HG02938 (cell line): ENCODE measurements around the gene BRD9.

Experiments
- ATAC-seq: cut with Tn5 transposase; IDR thresholded peaks from one replicate; pipeline ENCODE4 v1.9.1; 2021; ENCODE audit warnings: mild to moderate bottlenecking, moderate library complexity; ENCODE audit not compliant: unreplicated experiment

BRD9 gene

GRCh38 chr5:905139-905642, 12.6 kb upstream of the BRD9 start:
- no peak for ATAC-seq

- ATAC-seq = no peak
Measured at GRCh38 chr5:903756-904096, 11.1 kb upstream of the BRD9 start.

DNA sequence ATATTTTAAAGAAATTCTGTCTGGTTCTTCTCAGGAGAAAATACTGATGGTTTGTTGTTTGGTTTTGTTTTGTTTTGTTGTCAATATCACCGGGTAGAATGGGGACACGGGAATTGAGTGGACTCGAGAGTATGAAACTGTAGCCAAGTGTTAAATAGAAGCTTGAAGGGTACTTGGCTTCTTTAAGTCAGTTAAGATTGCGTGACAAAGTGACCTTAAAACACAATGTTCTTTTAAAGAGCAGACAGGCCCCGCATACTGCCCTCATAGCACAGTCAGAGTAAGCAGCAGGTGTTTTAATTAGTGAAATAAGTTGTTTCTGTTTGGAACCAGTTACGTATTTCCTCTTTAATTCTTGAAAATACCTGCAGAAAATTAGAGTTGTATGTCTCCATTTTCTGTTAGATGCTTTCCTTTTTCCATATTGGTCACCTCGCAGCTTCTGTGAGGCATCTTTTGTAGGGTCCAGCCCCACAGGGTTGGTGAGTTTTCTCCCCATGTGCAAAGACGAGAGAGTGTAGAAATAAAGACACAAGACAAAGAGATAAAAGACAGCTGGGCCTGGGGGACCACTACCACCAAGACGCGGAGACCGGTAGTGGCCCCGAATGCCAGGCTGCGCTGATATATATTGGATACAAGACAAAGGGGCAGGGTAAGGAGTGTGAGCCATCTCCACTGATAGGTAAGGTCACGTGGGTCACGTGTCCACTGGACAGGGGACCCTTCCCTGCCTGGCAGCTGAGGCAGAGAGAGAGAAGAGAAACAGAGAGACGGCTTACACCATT, 9.7 kb upstream of the BRD9 start:
- ATAC-seq = no peak

GRCh38 chr5:900781-901180, 8.2 kb upstream of the BRD9 start:
- ATAC-seq = no peak

DNA sequence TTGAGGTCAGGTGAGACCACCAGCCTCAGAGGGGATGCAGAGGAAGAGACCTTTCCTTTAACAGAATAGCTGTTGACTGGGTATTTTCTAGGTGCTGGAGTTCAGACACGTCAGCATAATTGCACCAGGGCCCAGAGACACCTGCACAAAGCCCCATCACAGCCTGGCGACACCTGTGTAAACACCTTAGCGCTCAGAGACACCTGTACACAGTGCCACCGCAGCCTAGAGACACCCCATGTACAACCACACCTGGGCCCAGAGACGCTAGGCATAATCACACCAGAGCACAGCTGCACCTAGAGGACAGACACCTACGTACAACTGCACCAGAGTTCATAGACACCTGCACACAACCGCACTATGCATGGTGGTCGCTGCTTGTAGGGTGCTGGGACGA, 1.1 kb upstream of the BRD9 start:
- no peak for ATAC-seq

DNA sequence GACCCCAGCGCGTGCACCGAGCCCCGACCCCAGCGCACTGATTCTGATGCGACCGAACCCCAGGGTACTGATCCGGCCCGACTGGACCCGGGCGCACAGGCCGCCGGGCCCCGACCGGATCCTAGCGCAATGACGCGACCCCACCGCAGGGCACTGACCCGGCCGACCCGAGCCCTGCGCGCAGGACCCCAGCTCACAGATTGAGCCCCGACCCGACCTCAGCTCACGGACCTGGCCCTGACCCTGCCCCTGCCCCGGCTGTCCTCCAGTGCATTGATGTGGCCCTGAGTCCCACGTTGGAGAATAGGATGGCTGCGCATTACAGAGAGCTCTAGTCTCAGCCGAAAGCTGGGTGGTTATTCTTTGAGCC, 521 bp upstream of the BRD9 start:
- ATAC-seq = peak; percentile 12

GRCh38 chr5:891837-892393, 686 bp downstream of the BRD9 start:
- ATAC-seq = peak; percentile 7

GRCh38 chr5:891117-891836, 1.3 kb downstream of the BRD9 start:
- ATAC-seq = no peak

GRCh38 chr5:889075-889710, 3.4 kb downstream of the BRD9 start:
- no peak for ATAC-seq

- no peak for ATAC-seq
Measured at GRCh38 chr5:888638-889035, 4.0 kb downstream of the BRD9 start.

- no peak for ATAC-seq
Measured at GRCh38 chr5:887947-888637, 4.5 kb downstream of the BRD9 start.

- ATAC-seq = no peak
Measured at GRCh38 chr5:886716-887325, 5.8 kb downstream of the BRD9 start.

- ATAC-seq = no peak
Measured at GRCh38 chr5:886036-886435, 6.6 kb downstream of the BRD9 start.

- no peak for ATAC-seq
Measured at GRCh38 chr5:885529-885928, 7.1 kb downstream of the BRD9 start.

DNA sequence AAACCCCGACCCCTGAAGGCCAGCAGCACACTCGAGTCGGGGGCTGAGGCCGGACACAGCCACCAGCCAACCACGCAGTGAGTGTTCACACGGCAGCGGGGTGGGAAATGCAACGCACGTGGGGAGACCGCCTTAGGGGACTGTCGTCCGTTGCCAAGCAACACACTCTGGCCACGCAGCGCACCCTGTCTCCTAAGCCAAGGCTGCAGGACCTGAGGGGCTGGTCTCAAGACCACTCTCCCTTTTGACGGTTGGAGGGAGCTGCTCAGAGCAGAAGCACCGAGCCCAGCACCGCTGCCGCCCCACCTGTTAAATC, 7.5 kb downstream of the BRD9 start:
- no peak for ATAC-seq

- no peak for ATAC-seq
Measured at GRCh38 chr5:884345-885126, 8.1 kb downstream of the BRD9 start.

DNA sequence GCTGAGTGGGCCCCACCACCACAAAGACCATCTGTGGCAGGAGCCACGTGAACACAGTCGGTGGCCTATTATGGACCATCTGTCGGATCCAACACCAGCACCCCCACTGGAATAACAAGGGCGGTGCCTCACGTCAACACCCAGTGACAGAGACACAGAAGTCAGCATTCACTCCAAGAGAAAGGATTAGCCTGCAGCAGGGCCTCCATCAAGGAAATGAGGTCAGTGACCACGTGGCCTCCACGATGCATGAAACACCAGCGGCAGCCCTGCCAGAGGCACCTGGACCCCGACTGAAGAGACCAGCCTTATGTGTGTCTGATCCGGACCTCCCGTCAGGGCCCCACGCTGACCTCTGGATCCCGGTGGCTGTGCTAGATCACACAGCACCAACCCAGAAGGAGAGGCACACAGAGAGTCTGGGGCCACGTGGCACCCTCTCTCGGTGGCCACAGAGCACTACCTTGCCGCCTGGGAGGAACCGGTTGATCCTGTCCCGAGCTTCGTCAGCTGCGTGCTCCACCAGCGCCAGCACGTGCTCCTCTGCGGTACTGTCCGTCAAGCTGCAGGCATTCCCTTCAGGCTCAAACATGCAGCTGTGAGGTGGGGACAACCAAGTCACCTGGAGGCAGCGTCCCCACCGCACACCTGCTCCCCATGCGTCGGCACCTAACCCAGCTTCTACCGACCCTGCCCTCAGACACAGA, 9.0 kb downstream of the BRD9 start:
- no peak for ATAC-seq

DNA sequence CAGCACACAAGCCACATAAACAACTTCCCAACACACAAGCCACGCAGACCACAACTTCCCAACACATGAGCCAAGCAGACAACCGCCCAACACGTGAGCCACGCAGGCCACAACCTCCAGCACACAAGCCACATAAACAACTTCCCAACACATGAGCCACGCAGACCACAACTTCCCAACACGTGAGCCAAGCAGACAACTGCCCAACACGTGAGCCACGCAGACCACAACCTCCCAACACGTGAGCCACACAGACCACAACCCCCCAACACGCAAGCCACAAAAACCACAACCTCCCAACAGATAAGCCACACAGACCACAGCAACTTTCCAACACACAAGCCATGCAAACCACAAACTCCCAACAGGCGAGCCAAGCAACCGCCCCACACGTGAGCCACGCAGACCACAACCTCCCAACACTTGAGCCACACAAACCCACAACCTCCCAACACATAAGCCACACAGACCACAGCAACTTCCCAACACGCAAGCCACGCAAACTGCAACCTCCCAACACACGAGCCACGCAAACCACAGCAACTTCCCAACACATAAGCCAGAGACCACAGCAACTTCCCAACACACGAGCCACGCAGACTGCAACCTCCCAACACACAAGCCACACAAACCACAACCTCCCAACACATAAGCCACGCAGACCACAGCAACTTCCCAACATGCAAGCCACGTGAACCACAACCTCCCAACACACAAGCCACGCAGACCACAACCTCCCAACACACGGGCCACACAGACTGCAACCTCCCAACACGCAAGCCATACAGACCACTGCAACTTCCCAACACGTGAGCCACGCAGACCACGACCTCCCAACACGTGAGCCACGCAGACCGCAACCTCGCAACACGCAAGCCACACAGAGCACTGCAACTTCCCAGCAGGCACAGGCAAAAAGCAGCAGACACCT, 10.1 kb downstream of the BRD9 start:
- ATAC-seq = no peak
